ENCODE measurements around the gene FANCC.
A peak's percentile ranks its signal among the peaks of the same experiment; 100 is the strongest.

FANCC gene

DNA sequence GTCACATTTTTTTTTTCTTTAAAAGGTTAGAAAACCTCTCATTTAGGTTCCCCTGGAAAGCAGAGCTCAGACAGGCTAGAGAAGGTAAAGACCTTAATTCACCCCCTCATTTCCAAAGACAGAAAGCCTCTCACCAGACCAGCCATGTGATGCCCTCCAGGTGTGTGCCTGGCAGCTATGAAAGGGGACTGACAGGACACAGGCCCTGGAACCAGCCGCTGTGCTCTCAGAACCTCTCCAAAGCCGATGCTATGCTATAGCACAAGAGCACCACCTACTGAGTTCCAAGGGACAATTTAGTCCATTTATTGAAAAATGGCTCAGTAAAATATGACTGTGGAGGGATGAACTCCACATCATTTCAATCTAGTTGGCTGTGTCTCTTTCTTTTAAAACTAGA, 48.8 kb downstream of the FANCC start:
- peak; percentile 22 for DNase-seq (ENCODE audit: low read depth, low spot score)
- H3K4me3 ChIP-seq (ENCODE audit: low read depth, low read length): no peak overlapping the region
- TF ChIP-seq, protein P1, sequence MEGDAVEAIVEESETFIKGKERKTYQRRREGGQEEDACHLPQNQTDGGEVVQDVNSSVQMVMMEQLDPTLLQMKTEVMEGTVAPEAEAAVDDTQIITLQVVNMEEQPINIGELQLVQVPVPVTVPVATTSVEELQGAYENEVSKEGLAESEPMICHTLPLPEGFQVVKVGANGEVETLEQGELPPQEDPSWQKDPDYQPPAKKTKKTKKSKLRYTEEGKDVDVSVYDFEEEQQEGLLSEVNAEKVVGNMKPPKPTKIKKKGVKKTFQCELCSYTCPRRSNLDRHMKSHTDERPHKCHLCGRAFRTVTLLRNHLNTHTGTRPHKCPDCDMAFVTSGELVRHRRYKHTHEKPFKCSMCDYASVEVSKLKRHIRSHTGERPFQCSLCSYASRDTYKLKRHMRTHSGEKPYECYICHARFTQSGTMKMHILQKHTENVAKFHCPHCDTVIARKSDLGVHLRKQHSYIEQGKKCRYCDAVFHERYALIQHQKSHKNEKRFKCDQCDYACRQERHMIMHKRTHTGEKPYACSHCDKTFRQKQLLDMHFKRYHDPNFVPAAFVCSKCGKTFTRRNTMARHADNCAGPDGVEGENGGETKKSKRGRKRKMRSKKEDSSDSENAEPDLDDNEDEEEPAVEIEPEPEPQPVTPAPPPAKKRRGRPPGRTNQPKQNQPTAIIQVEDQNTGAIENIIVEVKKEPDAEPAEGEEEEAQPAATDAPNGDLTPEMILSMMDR (IDR thresholded peaks at IDR 0.05; ENCODE audit: low read depth, low read length): peak; percentile 52
- in situ Hi-C loops (cut with HindIII; ENCODE audit: low sequenced_read_pairs): no loop called here

DNA sequence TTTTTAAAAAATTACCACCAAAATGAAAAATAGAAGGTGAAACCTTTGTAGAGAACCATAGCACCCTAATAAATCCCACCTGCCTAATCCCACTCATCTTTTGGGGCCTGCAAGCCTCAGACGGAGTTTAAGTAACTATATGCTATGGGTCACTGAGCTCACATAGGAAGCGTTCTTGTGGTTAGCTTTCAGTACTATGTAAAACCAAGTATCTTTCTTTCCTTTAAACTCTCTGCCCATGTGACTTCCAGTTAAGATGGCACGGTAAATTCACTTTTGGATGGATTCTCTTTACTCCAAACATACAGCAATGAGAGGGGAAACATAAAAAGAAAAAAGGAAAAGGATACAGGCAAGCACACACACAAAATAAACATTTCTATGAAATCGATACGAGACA, 50.9 kb downstream of the FANCC start:
- no peak for DNase-seq (ENCODE audit: low read depth, low spot score)

DNA sequence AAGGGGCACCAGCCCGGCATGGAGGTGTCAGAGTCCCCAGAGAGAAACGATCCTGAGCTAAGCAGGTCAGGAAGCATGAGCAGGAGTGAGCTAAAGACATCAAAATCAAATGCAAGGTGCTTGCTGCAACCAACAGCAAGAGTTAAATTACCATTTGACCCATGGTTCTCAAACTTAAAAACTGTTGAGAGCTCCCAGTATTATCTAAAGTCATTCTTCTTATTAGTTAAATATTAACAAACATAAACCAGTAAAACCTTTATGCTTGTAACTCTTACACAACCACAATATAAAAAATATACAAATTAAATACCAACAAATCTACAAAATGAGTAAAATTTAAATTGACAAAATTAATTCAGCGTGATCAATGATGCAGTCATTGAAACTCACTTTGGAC, 51.5 kb downstream of the FANCC start:
- in situ Hi-C loops (cut with HindIII; ENCODE audit: low sequenced_read_pairs): no loop called here
- DNase-seq (ENCODE audit: low read depth, low spot score): no peak
- H3K4me3 ChIP-seq (ENCODE audit: low read depth, low read length): no peak overlapping the region
- TF ChIP-seq, protein P1 (IDR thresholded peaks at IDR 0.05; ENCODE audit: low read depth, low read length): no peak

More for the DNA sequence above, 50.9 kb downstream of the FANCC start:
- no peak overlapping the region for H3K4me3 ChIP-seq (ENCODE audit: low read depth, low read length)
- TF ChIP-seq, protein P1 (IDR thresholded peaks at IDR 0.05; ENCODE audit: low read depth, low read length): no peak
- in situ Hi-C loops (cut with HindIII; ENCODE audit: low sequenced_read_pairs): no loop called here

DNA sequence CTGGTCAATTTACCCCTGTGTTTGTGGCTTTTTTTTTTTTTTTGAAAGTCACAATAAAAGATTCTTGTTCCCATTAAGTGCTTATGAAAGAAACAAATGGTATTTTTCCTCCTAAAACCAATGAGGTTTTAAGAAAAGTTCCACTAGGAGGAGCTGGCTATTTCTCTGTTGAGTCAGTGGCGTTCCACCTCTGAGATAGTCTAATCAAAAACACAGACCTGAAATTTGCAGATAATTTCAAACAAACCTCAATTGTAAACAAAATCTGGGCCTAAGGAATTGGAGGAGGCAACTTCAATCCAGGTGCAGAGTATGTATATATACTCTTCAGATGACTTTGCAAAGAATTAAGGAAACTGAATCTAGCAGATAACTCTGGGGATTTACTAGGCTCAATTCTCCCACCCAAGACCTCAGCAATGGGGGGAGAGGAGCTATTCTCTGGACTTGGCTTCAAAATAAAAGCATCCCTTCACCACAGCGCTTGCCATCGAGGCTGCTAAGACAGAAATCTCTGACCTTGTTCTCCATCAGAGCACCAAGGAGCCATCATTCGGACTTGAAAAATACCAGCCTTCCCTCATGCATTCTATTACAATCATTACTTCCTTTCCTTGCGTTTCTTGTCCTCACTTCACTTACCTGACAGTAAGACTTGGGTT, 52.4 kb downstream of the FANCC start:
- DNase-seq (ENCODE audit: low read depth, low spot score): peak; percentile 55
- no peak overlapping the region for H3K4me3 ChIP-seq (ENCODE audit: low read depth, low read length)
- in situ Hi-C loops (cut with HindIII; ENCODE audit: low sequenced_read_pairs): no loop called here
- TF ChIP-seq, protein P1 (IDR thresholded peaks at IDR 0.05; ENCODE audit: low read depth, low read length): peak; percentile 52

DNA sequence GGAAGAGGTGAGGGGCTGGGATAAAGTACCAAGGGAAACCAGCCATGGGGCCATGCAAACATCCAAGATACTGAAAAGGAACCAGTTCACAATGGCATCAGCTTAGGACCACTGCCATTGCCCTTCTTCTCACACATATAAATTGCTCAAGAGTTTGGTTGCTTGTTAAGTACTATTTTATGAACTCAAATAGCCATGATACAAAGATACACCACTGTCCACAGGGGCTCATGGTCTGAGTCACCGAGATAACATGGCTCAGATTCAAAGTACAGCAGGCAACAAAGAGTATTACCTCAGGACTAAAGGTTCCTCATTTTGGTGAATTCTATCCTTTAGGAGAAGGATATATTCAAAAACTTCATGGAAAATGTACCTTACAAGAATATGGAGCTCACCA, 55.6 kb downstream of the FANCC start:
- peak; percentile 58 for DNase-seq (ENCODE audit: low read depth, low spot score)
- in situ Hi-C loops (cut with HindIII; ENCODE audit: low sequenced_read_pairs): no loop called here
- no peak overlapping the region for H3K4me3 ChIP-seq (ENCODE audit: low read depth, low read length)
- TF ChIP-seq, protein P1 (IDR thresholded peaks at IDR 0.05; ENCODE audit: low read depth, low read length): no peak

DNA sequence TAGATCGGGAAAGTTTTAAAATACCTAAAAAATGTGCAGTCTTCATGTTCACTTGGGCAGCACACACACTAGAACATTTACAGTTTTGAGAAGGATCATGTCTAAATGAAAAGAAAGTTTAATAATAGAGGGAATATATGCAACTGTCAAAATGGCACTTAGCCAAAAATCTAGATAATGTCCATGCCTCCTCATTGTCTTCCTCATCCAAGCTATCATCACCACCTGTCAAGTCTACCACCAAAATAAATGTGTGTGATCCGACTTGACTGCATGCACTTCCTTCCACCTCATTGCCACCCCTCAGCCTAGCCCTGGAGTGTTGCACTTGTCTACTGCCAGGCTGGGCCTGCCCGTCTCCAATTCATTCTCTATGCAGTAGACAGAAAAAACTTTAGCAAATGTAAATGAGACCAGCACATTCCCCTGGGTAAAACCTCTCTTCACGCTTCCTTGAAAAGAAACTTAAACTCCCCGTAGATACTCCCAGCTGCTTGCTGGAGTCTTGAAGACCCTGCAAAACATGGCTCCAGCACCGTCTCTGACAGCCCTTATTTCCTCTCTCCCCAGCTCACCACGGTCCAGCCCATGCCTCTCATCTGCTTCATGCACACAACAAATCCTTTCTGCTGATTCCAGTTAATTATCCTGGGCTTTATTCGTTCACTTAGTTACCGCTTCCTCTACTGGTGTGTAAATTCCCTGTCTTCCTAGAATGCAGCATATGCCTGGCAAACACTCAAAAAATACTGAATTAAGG, 66.9 kb downstream of the FANCC start:
- in situ Hi-C loops (cut with HindIII; ENCODE audit: low sequenced_read_pairs): no loop called here
- no peak overlapping the region for H3K4me3 ChIP-seq (ENCODE audit: low read depth, low read length)
- TF ChIP-seq, protein P1 (IDR thresholded peaks at IDR 0.05; ENCODE audit: low read depth, low read length): no peak
- no peak for DNase-seq (ENCODE audit: low read depth, low spot score)

Measured in astrocyte of the spinal cord (primary cell).